Stimulated activated naive CD8-positive, alpha-beta T cell treated with anti-CD3 and anti-CD28 coated beads, Interleukin-15, amount 100 ng/mL, for 72 hours (primary cell): ENCODE measurements around the gene CENPU.
"Not testable (repeated sequence)": the region's sequence is repeated elsewhere in the genome, so short reads cannot be mapped to it uniquely, and the experiment has no call there.

Experiments used
- ATAC-seq: fragments of 150-1000 bp; cut with Tn5 transposase; 2 replicates; pipeline ENCODE4 v1.10.0; 2021; ENCODE audit warnings: mild to moderate bottlenecking, moderate library complexity
- DNase-seq, 2 donors: peaks; one replicate each; pipeline ENCODE4 v3.0.0; 2021 to 2022
- H3K27ac Mint-ChIP-seq, 2 donors: one replicate each; pipeline ENCODE4 v1.8.0; 2022; ENCODE audit warnings: mild to moderate bottlenecking in 2 of 2, mixed read lengths in 2 of 2, moderate library complexity in 2 of 2
- H3K27me3 Mint-ChIP-seq: one replicate; pipeline ENCODE4 v1.8.0; 2022; ENCODE audit warnings: mixed read lengths
- H3K4me1 Mint-ChIP-seq: one replicate; pipeline ENCODE4 v1.8.0; 2022; ENCODE audit warnings: mild to moderate bottlenecking, mixed read lengths
- H3K4me3 Mint-ChIP-seq, 2 donors: one replicate each; pipeline ENCODE4 v1.8.0; 2022; ENCODE audit warnings: mild to moderate bottlenecking in 2 of 2, mixed read lengths in 2 of 2, moderate library complexity in 1 of 2
- H3K9me3 Mint-ChIP-seq, 2 donors: one replicate each; pipeline ENCODE4 v1.8.0; 2022; ENCODE audit warnings: mixed read lengths in 2 of 2

Gene CENPU

GRCh38 chr4:184739575-184739974, 5.7 kb upstream of the CENPU start:
- H3K9me3 Mint-ChIP-seq, DNase-seq, H3K27me3 Mint-ChIP-seq, ATAC-seq: not testable (repeated sequence)
- Mint-ChIP-seq H3K4me3 (peak overlapping the region; percentile 34 to 53), H3K27ac (peak overlapping the region in 1 of 2 donors; percentile 71), H3K4me1 (peaks cover 11% of the 10 kb centered on the region)

GRCh38 chr4:184734758-184735157, 862 bp upstream of the CENPU start:
- H3K27me3 Mint-ChIP-seq: no peaks in the 10 kb centered on the region
- H3K27ac Mint-ChIP-seq: no peak overlapping the region
- DNase-seq (no peak), ATAC-seq (no peak)
- H3K9me3 Mint-ChIP-seq: no peaks in the 10 kb centered on the region
- peaks cover 34% of the 10 kb centered on the region for H3K4me1 Mint-ChIP-seq
- peak overlapping the region; percentile 92 to 98 for H3K4me3 Mint-ChIP-seq

GRCh38 chr4:184732126-184732525, 1.8 kb downstream of the CENPU start:
- Mint-ChIP-seq H3K4me1 (peaks cover 27% of the 10 kb centered on the region), H3K27ac (peak overlapping the region in 1 of 2 donors; percentile 65), H3K27me3 (no peaks in the 10 kb centered on the region), H3K9me3 (no peaks in the 10 kb centered on the region), H3K4me3 (peak overlapping the region; percentile 92 to 98)
- DNase-seq: no peak
- no peak for ATAC-seq

- no peaks in the 10 kb centered on the region for H3K9me3 Mint-ChIP-seq
- no peak overlapping the region for H3K27ac Mint-ChIP-seq
- no peak overlapping the region for H3K4me3 Mint-ChIP-seq
- DNase-seq: no peak
- H3K4me1 Mint-ChIP-seq: peaks cover 27% of the 10 kb centered on the region
- ATAC-seq: no peak
- no peaks in the 10 kb centered on the region for H3K27me3 Mint-ChIP-seq
Measured at GRCh38 chr4:184731056-184731455, 2.8 kb downstream of the CENPU start.

GRCh38 chr4:184729946-184730345, 4.0 kb downstream of the CENPU start:
- ATAC-seq: no peak
- Mint-ChIP-seq H3K4me3 (no peak overlapping the region), H3K4me1 (peaks cover 33% of the 10 kb centered on the region), H3K9me3 (no peaks in the 10 kb centered on the region), H3K27me3 (no peaks in the 10 kb centered on the region), H3K27ac (peak overlapping the region in 1 of 2 donors; percentile 44)
- no peak for DNase-seq

- H3K4me1 Mint-ChIP-seq: peaks cover 33% of the 10 kb centered on the region
- DNase-seq (no peak), ATAC-seq (no peak)
- H3K27me3 Mint-ChIP-seq: no peaks in the 10 kb centered on the region
- H3K27ac Mint-ChIP-seq: no peak overlapping the region
- no peak overlapping the region for H3K4me3 Mint-ChIP-seq
- no peaks in the 10 kb centered on the region for H3K9me3 Mint-ChIP-seq
Measured at GRCh38 chr4:184728858-184729257, 5.0 kb downstream of the CENPU start.

GRCh38 chr4:184727430-184727829, 6.5 kb downstream of the CENPU start:
- no peak overlapping the region for H3K27ac Mint-ChIP-seq

GRCh38 chr4:184722798-184723197, 11.1 kb downstream of the CENPU start:
- H3K4me3 Mint-ChIP-seq: no peak overlapping the region

More at GRCh38 chr4:184727430-184727829, 6.5 kb downstream of the CENPU start:
- Mint-ChIP-seq H3K4me1 (peaks cover 22% of the 10 kb centered on the region), H3K9me3 (no peaks in the 10 kb centered on the region), H3K4me3 (no peak overlapping the region), H3K27me3 (no peaks in the 10 kb centered on the region)
- no peak for ATAC-seq
- no peak for DNase-seq

GRCh38 chr4:184721254-184721653, 12.6 kb downstream of the CENPU start:
- peaks cover 8 to 13% of the 10 kb centered on the region in 2 donors for H3K9me3 Mint-ChIP-seq
- ATAC-seq (no peak), DNase-seq (no peak)
- no peak overlapping the region for H3K4me3 Mint-ChIP-seq
- peaks cover 20% of the 10 kb centered on the region for H3K4me1 Mint-ChIP-seq
- peak overlapping the region in 1 of 2 donors; percentile 21 for H3K27ac Mint-ChIP-seq
- no peaks in the 10 kb centered on the region for H3K27me3 Mint-ChIP-seq

More at GRCh38 chr4:184722798-184723197, 11.1 kb downstream of the CENPU start:
- H3K4me1 Mint-ChIP-seq: peaks cover 20% of the 10 kb centered on the region
- H3K9me3 Mint-ChIP-seq: peaks cover 8 to 13% of the 10 kb centered on the region in 2 donors
- H3K27ac Mint-ChIP-seq: no peak overlapping the region
- ATAC-seq (peak; percentile 56), DNase-seq (no peak)
- no peaks in the 10 kb centered on the region for H3K27me3 Mint-ChIP-seq

- DNase-seq: no peak
- no peak overlapping the region for H3K27ac Mint-ChIP-seq
- ATAC-seq: no peak
Measured at GRCh38 chr4:184719407-184719806, 14.5 kb downstream of the CENPU start.

GRCh38 chr4:184715526-184715925, 18.4 kb downstream of the CENPU start:
- H3K27me3 Mint-ChIP-seq: no peaks in the 10 kb centered on the region
- no peak for DNase-seq
- no peak overlapping the region for H3K4me3 Mint-ChIP-seq
- H3K4me1 Mint-ChIP-seq: peaks cover 5% of the 10 kb centered on the region
- H3K9me3 Mint-ChIP-seq: no peaks in the 10 kb centered on the region
- no peak overlapping the region for H3K27ac Mint-ChIP-seq
- ATAC-seq: no peak

More at GRCh38 chr4:184719407-184719806, 14.5 kb downstream of the CENPU start:
- Mint-ChIP-seq H3K4me1 (peaks cover 14% of the 10 kb centered on the region), H3K9me3 (peaks cover 8 to 13% of the 10 kb centered on the region in 2 donors), H3K27me3 (no peaks in the 10 kb centered on the region), H3K4me3 (no peak overlapping the region)

- ATAC-seq (no peak), DNase-seq (no peak)
- H3K27me3 Mint-ChIP-seq: no peaks in the 10 kb centered on the region
- H3K27ac Mint-ChIP-seq: no peak overlapping the region
- no peak overlapping the region for H3K4me3 Mint-ChIP-seq
- H3K4me1 Mint-ChIP-seq: peaks cover 5% of the 10 kb centered on the region
- H3K9me3 Mint-ChIP-seq: no peaks in the 10 kb centered on the region
Measured at GRCh38 chr4:184713887-184714286, 20.0 kb downstream of the CENPU start.

- Mint-ChIP-seq H3K27me3 (no peaks in the 10 kb centered on the region), H3K4me3 (no peak overlapping the region), H3K27ac (no peak overlapping the region), H3K4me1 (peaks cover 1% of the 10 kb centered on the region), H3K9me3 (no peaks in the 10 kb centered on the region)
- DNase-seq (no peak), ATAC-seq (no peak)
Measured at GRCh38 chr4:184712322-184712721, 21.6 kb downstream of the CENPU start.

- no peak for ATAC-seq
- H3K27ac Mint-ChIP-seq: no peak overlapping the region
- no peaks in the 10 kb centered on the region for H3K27me3 Mint-ChIP-seq
- peaks cover 30% of the 10 kb centered on the region for H3K4me1 Mint-ChIP-seq
- no peak for DNase-seq
- no peaks in the 10 kb centered on the region for H3K9me3 Mint-ChIP-seq
- no peak overlapping the region for H3K4me3 Mint-ChIP-seq
Measured at GRCh38 chr4:184706453-184706852, 27.4 kb downstream of the CENPU start.

- ATAC-seq (peak; percentile 73), DNase-seq (no peak)
- Mint-ChIP-seq H3K9me3 (no peaks in the 10 kb centered on the region), H3K4me3 (no peak overlapping the region), H3K27me3 (no peaks in the 10 kb centered on the region), H3K4me1 (peaks cover 30% of the 10 kb centered on the region), H3K27ac (no peak overlapping the region)
Measured at GRCh38 chr4:184705692-184706091, 28.2 kb downstream of the CENPU start.

GRCh38 chr4:184702114-184702513, 31.8 kb downstream of the CENPU start:
- ATAC-seq: no peak
- H3K4me1 Mint-ChIP-seq: peaks cover 27% of the 10 kb centered on the region
- no peaks in the 10 kb centered on the region for H3K27me3 Mint-ChIP-seq
- no peak for DNase-seq
- H3K9me3 Mint-ChIP-seq: no peaks in the 10 kb centered on the region
- H3K27ac Mint-ChIP-seq: no peak overlapping the region
- no peak overlapping the region for H3K4me3 Mint-ChIP-seq

- H3K4me3 Mint-ChIP-seq: no peak overlapping the region
- H3K9me3 Mint-ChIP-seq: no peaks in the 10 kb centered on the region
- no peak for ATAC-seq
- DNase-seq: no peak
- no peaks in the 10 kb centered on the region for H3K27me3 Mint-ChIP-seq
- H3K27ac Mint-ChIP-seq: no peak overlapping the region
- H3K4me1 Mint-ChIP-seq: peaks cover 7% of the 10 kb centered on the region
Measured at GRCh38 chr4:184699941-184700340, 34.0 kb downstream of the CENPU start.
